ENCODE results near the gene KIAA1217.
"Not testable (repeated sequence)": the region's sequence is repeated elsewhere in the genome, so short reads cannot be mapped to it uniquely, and the experiment has no call there.

The KIAA1217 gene

GRCh38 chr10:24344695-24345463 is 135.9 kb downstream of the KIAA1217 start:
- no peak for DNase-seq

- no peak for DNase-seq
Measured at GRCh38 chr10:24346877-24347519, 138.1 kb downstream of the KIAA1217 start.

- DNase-seq: no peak
Measured at GRCh38 chr10:24349379-24350001, 140.6 kb downstream of the KIAA1217 start.

GRCh38 chr10:24350070-24350921 is 141.4 kb downstream of the KIAA1217 start:
- no peak for DNase-seq

GRCh38 chr10:24350922-24351225 is 141.9 kb downstream of the KIAA1217 start:
- not testable (repeated sequence) for DNase-seq

GRCh38 chr10:24351961-24352360 is 143.0 kb downstream of the KIAA1217 start:
- DNase-seq: no peak

GRCh38 chr10:24352399-24352798 is 143.5 kb downstream of the KIAA1217 start:
- DNase-seq: no peak

- DNase-seq: no peak
Measured at GRCh38 chr10:24353319-24353718, 144.4 kb downstream of the KIAA1217 start.

- DNase-seq: no peak
Measured at GRCh38 chr10:24355056-24355688, 146.2 kb downstream of the KIAA1217 start.

GRCh38 chr10:24357344-24358004 is 148.5 kb downstream of the KIAA1217 start:
- DNase-seq: no peak

- DNase-seq: no peak
Measured at GRCh38 chr10:24358022-24358421, 149.1 kb downstream of the KIAA1217 start.

- peak; percentile 12 for DNase-seq
Measured at GRCh38 chr10:24360282-24361127, 151.6 kb downstream of the KIAA1217 start.

- DNase-seq: no peak
Measured at GRCh38 chr10:24363070-24363469, 154.1 kb downstream of the KIAA1217 start.

GRCh38 chr10:24367688-24368087 is 158.8 kb downstream of the KIAA1217 start:
- no peak for DNase-seq

- DNase-seq: no peak
Measured at GRCh38 chr10:24370877-24371276, 161.9 kb downstream of the KIAA1217 start.

- DNase-seq: no peak
Measured at GRCh38 chr10:24371396-24371795, 162.5 kb downstream of the KIAA1217 start.

- no peak for DNase-seq
Measured at GRCh38 chr10:24374134-24374915, 165.4 kb downstream of the KIAA1217 start.

- DNase-seq: no peak
Measured at GRCh38 chr10:24375510-24375909, 166.6 kb downstream of the KIAA1217 start.

- no peak for DNase-seq
Measured at GRCh38 chr10:24376731-24377130, 167.8 kb downstream of the KIAA1217 start.
